Calu3 (cell line): ENCODE data around the gene CFAP99. TPM values are rescaled to one million over a fixed set of nuclear protein-coding genes. Genes with fewer than 3 reads are reported as not detected.

Experiments used
- BruUV-seq: library from RNA; stranded (reverse); fragments of 400-500 nt; replicated peaks from 2 replicates; lab custom pipeline; 2021; lab: Mats Ljungman, UMichigan
- CTCF ChIA-PET: fragments of 300-600 bp; sonication (Branson Sonifier 250); formaldehyde crosslinking; loops from one replicate; lab custom pipeline; 2022; ENCODE audit warnings: antibody characterized with exemption; lab: Charles Lee
- DNase-seq: peaks from one replicate; pipeline ENCODE4 v3.0.0; 2022
- H3K27ac Mint-ChIP-seq: one replicate; pipeline ENCODE4 v1.8.0; 2022; ENCODE audit warnings: mixed read lengths; ENCODE audit not compliant: unreplicated experiment
- H3K27me3 Mint-ChIP-seq: one replicate; pipeline ENCODE4 v1.8.0; 2022; ENCODE audit warnings: mixed read lengths; ENCODE audit not compliant: unreplicated experiment
- H3K36me3 Mint-ChIP-seq: one replicate; pipeline ENCODE4 v1.8.0; 2022; ENCODE audit warnings: mild to moderate bottlenecking, moderate library complexity, mixed read lengths; ENCODE audit not compliant: insufficient read depth, unreplicated experiment
- H3K4me1 Mint-ChIP-seq: one replicate; pipeline ENCODE4 v1.8.0; 2022; ENCODE audit warnings: mild to moderate bottlenecking, low read depth, mixed read lengths; ENCODE audit not compliant: unreplicated experiment
- H3K4me3 Mint-ChIP-seq: one replicate; pipeline ENCODE4 v1.8.0; 2022; ENCODE audit warnings: mild to moderate bottlenecking, low read depth, moderate library complexity, mixed read lengths; ENCODE audit not compliant: unreplicated experiment
- H3K9me3 Mint-ChIP-seq: one replicate; pipeline ENCODE4 v1.8.0; 2022; ENCODE audit warnings: low read depth, mixed read lengths; ENCODE audit not compliant: unreplicated experiment
- intact Hi-C: fragments of 100-400 bp; cut with micrococcal nuclease; formaldehyde crosslinking; loops from one replicate; pipeline ENCODE4 v1.10.0; 2022; ENCODE audit not compliant: unreplicated experiment
- total RNA-seq: library from RNA; stranded (reverse); gene quantifications from 2 replicates; pipeline ENCODE4 v1.2.3, GENCODE V29; 2022
- TF ChIP-seq, protein P1 (sequence below): fragments of 200-600 bp; IDR thresholded peaks from one replicate; pipeline ENCODE4 v1.8.0; 2022; ENCODE audit warnings: antibody characterized with exemption; ENCODE audit not compliant: unreplicated experiment

Gene CFAP99
- total RNA-seq, 1 experiment from 2014 or later, result not detected

DNA sequence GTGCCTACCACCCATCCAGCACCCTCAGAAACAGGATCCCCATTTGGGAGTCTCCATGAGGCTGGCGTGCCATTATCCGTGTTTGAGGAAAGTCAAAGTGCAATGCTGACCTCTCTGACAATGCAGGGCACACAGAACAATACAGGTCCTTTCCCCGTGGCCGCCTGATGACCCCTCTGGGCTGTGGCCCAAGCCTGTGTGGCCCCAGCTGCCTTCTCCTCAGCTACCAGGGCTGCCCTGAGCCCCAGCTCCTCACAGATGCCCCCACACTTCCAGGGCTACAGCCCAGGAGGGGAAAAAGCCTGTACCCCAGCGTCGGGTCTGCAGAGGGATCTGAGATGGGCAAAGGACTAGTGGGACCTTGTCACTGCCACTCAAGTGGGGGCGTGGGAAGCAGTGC, 15.8 kb upstream of the CFAP99 start:
- CTCF ChIA-PET, result no interaction called here
- no peak overlapping the region for H3K4me3 Mint-ChIP-seq
- H3K27ac Mint-ChIP-seq, result no peak overlapping the region
- H3K9me3 Mint-ChIP-seq, result no peaks in the 10 kb centered on the region
- no peaks in the 10 kb centered on the region for H3K4me1 Mint-ChIP-seq
- no TSS peak for BruUV-seq
- DNase-seq, result no peak
- H3K36me3 Mint-ChIP-seq, result no peaks in the 10 kb centered on the region
- peaks cover 50% of the 10 kb centered on the region for H3K27me3 Mint-ChIP-seq
- intact Hi-C loops, result no loop called here
- TF ChIP-seq, protein P1, sequence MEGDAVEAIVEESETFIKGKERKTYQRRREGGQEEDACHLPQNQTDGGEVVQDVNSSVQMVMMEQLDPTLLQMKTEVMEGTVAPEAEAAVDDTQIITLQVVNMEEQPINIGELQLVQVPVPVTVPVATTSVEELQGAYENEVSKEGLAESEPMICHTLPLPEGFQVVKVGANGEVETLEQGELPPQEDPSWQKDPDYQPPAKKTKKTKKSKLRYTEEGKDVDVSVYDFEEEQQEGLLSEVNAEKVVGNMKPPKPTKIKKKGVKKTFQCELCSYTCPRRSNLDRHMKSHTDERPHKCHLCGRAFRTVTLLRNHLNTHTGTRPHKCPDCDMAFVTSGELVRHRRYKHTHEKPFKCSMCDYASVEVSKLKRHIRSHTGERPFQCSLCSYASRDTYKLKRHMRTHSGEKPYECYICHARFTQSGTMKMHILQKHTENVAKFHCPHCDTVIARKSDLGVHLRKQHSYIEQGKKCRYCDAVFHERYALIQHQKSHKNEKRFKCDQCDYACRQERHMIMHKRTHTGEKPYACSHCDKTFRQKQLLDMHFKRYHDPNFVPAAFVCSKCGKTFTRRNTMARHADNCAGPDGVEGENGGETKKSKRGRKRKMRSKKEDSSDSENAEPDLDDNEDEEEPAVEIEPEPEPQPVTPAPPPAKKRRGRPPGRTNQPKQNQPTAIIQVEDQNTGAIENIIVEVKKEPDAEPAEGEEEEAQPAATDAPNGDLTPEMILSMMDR, result no peak

DNA sequence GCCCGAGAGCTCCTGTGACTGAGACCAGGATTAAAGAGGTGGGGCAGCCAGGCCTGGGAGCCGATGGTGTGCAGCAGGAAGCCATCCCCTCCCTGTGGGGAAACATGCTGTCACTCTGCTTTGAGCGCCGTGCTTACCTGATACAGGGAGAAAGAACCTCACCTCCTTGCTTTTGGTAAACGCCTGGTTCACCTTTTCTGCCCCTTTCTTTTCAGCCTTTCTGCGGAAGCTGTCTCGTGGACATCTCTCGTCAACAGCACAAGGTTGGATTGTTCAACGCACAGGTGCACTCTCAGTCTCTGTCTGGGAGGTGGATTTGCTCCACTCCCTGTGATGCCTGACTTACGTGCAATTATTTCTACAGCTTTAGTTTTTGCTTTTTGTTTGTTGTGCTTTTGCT, 12.3 kb upstream of the CFAP99 start:
- Mint-ChIP-seq H3K4me1 (no peaks in the 10 kb centered on the region), H3K27me3 (peaks cover 34% of the 10 kb centered on the region), H3K4me3 (no peak overlapping the region), H3K9me3 (no peaks in the 10 kb centered on the region), H3K27ac (no peak overlapping the region), H3K36me3 (no peaks in the 10 kb centered on the region)
- DNase-seq, result no peak
- CTCF ChIA-PET, result interaction anchor here (0.6 to 0.7 kb wide), 2 partner anchors 46 to 47 kb away, joined by 4 to 6 read pairs; no protein-coding TSS in a partner anchor
- intact Hi-C loops, result no loop called here
- TF ChIP-seq, protein P1, result no peak
- BruUV-seq, result no TSS peak

DNA sequence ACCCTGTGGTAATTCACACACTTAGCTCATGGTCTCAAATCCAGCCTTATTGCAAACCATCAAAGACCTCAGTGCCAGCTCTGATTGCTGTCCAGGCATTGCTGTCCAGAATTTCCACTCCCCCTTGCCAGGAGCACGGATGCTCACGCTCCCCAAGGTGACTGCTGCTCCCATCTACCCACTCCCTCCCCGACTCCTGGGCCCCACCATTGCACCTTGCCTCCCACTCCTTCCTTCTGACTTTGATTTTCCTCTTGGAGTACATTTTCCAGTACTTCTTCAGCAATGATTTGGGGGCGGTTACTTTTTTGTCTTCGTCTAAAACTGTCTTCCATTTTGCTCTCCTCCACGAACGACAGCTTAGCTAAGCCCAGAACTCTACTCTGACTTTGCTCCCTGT, 11.8 kb upstream of the CFAP99 start:
- Mint-ChIP-seq H3K9me3 (no peaks in the 10 kb centered on the region), H3K4me1 (no peaks in the 10 kb centered on the region), H3K4me3 (no peak overlapping the region), H3K27ac (no peak overlapping the region), H3K36me3 (no peaks in the 10 kb centered on the region), H3K27me3 (peaks cover 32% of the 10 kb centered on the region)
- BruUV-seq, result no TSS peak
- intact Hi-C loops, result no loop called here
- DNase-seq, result no peak
- TF ChIP-seq, protein P1, result no peak
- CTCF ChIA-PET, result no interaction called here

DNA sequence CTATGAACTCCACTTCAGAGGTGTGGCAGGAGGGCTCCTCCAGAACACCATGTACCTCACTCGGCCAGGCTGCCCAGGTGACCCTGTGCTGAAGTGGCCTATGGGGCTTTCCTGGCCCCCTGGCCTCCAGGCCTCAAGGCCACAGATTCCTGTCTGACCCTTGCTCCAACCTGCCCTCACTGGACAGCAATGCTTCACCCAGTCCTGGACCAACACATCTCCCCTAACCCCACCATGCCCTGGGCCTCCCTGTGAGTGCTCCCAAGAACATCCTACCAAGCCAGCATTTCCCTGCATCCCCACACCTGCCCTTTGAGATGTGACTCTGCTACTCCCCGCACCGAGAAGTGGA, 10.8 kb upstream of the CFAP99 start:
- Mint-ChIP-seq H3K27ac (no peak overlapping the region), H3K4me3 (no peak overlapping the region), H3K27me3 (peaks cover 22% of the 10 kb centered on the region), H3K9me3 (no peaks in the 10 kb centered on the region), H3K4me1 (peaks cover 6% of the 10 kb centered on the region), H3K36me3 (no peaks in the 10 kb centered on the region)
- CTCF ChIA-PET, result no interaction called here
- intact Hi-C loops, result no loop called here
- BruUV-seq, result no TSS peak
- TF ChIP-seq, protein P1, result no peak
- no peak for DNase-seq
